Glomerular visceral epithelial cell (primary cell): ENCODE results near the gene MICAL2.

ENCODE experiments used
- DNase-seq: peaks from one replicate; pipeline ENCODE4 v3.0.0-alpha.2; 2016; ENCODE audit errors: extremely low spot score

MICAL2 gene

DNA sequence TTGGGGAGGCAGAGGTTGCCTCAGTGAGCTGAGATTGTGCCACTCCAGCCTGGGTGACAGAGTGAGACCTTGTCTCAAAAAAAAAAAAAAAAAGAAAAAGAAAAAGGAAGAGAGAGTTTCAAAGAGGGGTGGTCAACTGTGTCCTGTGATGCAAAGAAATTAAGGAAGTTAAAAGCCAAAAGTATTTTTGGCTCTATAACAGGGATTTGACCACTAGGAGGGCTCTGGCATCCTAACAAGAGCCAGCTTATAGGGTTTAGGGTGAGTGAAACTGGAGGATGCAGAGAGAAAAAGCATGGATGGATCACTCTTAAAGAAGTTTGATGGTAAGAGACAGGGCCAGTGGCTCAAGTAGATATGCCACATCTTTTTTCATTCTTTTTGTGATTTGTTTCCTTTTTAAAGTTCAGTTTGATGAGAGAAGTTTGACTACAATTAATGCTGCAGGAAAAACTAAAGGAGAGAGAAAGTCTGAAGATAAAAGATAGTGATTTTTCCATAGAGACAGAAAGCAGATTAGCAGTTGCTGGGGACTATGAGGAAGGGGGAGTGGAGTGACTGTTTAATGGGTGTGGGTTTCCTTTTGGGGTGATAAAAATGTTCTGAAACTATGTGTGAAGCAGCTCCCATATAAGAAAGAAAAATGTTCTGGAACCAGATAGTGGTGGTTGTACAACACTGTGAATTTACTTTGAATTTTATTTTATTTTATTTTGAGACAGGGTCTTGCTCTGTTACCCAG is 11.1 kb upstream of the MICAL2 start:
- no peak for DNase-seq

DNA sequence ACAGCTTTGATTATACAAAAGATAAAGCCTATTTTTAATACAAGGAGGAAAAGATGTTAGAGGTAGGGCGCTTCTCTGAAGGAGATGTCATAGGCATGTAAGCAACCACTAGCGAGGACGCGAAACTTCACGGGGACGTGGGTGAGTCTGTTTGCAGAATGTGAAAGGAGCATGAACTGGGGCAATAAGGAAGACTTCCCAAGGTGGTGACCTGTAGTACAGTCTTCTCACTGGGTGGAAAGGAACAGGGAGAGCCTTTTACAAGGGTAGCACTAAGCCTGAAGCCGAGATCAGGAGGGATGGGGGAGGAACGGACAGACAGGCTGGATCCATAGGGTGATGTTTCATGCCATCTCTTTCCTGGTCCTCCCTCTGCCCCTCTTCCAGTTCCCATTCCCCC is 10.0 kb upstream of the MICAL2 start:
- no peak for DNase-seq

DNA sequence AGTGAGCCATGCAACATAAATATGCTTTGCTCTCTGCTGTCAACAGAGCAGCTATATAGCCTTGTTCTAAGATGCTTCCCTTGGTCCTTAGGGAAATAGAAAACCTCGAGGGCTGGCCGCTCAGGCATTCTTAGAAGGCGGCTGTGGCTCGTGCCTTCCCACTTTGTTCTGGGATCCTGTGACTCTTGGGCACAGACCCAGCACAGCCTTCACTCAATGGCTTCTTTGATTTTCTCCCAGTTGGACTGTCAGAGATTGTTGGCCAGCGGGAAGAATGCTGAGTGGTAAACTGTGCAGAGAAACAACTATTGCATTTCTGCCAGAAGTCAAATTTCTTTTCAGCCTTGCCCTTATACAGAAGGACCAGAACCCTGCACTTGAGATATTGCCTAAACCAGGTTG is 9.5 kb upstream of the MICAL2 start:
- no peak for DNase-seq

DNA sequence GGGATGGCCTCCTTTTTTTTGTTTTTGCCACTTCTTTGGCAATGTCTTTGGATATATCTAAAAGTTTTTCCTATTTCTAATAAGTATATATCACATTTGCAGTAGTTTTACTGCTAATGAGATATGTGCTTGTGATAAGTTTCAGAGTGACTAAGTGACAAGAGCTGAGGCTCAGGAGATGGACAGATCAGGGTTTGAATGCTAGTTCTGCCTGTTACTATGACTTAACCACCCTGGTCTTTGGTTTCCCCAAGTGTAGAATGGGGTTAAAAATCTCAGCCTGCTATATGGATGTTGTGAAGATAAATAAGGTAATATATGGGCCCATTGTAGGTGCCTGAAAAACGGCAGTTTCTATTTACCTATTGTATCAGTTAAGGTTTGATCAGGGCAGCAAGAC is 9.1 kb upstream of the MICAL2 start:
- no peak for DNase-seq

DNA sequence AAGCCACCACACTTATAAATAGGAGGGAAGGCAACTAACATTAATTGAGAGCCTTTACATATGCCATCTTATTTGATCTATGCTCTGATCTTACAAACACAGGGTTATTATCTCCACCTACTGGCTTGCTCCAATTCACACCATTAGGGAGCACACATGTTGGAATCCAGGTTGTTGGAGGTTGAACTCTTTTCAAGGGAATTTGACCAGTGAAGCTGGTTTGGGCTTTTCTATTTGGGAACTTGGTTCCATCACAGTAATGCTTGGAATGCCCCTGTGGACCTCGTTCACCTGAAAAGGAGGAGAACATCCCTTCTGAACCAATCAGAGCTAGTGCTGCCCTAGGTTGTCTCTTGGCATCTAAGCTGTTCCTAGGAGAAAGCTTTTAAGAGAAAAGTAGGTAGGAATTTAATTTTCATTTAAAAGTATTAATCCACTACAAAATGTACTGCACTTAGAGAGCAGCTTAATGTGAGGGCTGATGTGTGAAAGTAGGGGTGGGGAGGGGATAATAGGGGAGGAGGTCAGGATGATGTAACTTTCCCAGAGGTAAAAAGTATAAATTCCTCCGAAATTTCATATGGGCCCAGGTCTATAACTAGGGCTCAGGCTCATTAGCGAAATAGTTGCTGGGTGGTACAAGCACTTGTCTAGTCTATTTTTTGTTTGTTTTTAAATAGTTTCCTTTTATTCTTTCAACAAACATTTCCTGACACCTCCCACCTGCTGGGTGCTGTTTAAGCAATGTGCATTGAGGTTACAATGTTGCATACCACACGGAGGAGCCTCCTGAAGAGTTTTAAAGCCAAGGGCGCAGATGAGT is 7.6 kb upstream of the MICAL2 start:
- DNase-seq, result no peak

DNA sequence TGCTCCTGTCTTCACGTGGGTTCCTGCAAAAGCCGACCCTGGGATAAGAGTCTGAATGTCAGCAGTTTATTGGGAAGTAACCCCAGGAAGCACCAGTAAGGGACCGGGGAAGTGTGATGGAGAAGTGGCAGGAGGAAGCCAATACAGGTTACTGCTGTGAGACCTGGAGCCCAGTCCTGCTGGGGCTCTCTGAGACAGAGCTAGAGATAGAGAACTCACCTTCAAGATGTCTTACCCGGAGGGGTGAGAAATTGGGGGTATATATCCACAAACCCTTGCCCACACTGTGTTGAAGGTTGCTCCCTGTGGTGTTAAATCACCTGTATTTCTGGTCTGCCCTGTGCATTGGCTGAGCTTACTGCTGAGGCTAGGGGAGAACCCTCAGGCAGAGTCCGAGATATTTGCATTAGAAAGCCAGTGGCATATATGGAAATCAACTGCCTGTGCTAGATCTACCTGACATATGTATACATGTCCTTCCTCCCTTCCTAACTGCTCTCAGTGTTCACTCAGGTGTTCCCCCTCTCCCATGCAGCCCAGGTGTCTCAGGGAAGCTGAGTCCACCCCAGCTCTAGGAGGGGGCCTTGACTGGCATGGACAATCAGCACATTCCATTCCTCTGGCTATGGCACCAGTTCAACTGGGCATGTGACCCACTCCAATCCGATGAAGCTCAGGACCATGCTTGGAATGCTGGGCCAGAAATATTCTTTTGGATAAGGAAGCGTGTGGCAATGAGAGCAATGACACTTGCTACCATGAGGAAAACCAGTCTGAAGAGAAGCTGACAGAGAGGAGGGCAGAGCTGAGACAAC is 6.8 kb upstream of the MICAL2 start:
- no peak for DNase-seq

DNA sequence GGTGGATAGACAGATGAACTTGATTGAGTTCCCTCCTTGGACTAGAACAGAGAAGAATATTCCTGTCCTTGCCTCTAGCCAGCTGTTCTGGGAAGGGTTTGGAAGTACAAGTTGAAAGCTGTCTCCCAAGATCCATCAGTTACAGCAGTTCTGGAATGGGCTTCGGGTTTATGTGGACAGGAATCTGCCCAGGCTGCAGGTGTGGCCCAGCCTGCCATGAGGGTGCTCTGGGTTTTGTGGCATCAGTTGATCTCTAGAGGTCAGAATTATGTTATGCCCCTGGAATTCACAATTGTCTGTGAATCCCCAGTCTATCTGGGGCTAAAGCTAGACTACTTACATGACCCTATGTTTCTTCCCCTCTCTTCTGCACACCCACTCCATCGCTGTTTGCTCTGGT is 4.9 kb upstream of the MICAL2 start:
- DNase-seq, result peak; percentile 45

DNA sequence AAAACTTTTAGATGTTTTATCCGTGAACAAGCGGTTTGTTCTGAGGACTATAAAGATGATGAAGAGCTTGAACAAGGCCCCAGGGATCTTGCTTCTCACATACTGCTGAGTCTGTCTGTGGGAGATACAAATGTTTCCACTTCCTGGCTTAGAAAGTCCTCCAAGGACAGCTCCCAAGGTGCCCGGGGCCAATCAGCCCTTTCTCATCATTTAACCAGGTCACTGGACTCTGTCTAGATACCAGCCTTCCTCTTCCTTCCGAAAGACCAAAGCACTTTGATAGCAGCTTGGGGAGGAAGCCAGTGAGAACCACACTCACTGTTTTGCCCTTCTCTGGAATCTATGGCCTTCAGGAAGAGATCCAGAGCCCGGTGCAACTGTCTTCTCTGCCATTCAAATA is 4.3 kb upstream of the MICAL2 start:
- DNase-seq, result no peak

DNA sequence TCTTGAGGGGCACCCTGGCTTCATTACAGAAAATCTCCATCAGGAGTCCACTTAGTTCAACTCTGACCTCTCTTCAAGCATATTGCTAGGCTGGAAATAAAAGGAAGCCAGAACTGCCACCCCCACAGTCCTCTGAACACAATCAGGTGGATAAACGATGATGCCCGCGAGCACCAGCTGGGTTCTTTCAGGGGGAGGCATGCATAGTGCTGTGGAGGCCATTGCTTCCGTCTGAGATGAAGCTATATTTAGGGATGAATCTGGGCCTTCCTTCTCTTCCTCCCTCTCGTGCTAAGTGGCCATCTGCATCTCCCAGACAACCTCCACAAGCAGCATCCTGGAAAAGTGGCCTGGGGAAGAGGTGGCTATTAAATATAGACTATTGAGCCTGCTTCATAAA is 3.9 kb upstream of the MICAL2 start:
- no peak for DNase-seq

DNA sequence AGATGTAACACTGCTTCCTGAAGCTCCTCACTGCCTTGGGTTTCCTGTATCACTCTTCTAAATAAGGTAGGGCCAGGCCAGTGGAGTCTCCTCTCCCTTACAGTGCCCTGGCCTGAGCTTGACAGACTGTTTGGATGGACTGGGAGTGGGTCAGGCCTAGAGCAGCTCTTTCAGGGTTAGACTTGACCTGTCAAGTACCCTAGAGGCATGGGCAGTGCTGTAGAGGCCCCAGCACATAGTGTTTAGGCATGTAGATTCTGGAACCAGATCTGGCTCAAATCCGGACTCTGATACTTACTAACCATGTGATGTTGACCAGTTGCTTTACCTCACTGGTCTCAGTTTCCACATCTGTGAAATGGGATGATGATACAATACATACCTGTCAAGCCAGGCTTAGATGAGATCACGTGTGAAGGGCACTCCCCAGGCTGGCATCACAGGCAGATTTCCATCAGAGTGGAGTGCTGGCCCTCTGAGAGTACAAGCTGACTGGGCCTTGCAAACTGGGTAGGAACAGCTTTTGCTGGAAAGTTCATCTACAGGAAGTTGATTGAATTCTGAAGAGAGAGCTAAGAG is 1.4 kb upstream of the MICAL2 start:
- no peak for DNase-seq

DNA sequence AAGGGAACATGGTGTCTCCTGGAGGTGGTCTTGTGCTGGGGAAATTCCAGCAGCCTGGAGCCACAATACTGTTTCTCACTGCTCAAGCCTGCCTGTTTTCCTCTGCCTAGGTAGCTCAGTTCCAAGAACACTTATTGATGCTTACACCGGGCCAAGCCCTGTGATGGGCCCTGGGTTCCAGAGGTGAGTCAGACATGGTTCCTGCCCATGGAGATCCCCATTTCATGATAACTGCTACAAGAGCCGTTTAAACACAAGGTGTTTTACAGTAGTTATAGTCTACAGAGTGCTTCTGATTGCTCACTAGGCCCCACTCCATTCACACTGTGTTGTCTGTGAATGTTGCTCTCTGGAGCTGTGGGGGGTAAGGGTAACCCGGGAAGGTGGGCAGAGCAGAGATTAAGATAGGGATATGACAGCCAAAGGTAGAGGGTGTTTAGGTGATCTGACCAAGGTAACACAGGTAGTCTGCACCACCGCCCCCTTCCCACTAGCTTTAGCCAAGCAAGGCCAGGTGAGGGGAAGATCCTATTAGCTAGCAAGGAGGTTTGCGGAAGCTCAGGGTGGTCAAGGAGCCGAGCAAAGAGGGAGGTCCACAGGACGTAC is 696 bp upstream of the MICAL2 start:
- DNase-seq, result peak; percentile 17

DNA sequence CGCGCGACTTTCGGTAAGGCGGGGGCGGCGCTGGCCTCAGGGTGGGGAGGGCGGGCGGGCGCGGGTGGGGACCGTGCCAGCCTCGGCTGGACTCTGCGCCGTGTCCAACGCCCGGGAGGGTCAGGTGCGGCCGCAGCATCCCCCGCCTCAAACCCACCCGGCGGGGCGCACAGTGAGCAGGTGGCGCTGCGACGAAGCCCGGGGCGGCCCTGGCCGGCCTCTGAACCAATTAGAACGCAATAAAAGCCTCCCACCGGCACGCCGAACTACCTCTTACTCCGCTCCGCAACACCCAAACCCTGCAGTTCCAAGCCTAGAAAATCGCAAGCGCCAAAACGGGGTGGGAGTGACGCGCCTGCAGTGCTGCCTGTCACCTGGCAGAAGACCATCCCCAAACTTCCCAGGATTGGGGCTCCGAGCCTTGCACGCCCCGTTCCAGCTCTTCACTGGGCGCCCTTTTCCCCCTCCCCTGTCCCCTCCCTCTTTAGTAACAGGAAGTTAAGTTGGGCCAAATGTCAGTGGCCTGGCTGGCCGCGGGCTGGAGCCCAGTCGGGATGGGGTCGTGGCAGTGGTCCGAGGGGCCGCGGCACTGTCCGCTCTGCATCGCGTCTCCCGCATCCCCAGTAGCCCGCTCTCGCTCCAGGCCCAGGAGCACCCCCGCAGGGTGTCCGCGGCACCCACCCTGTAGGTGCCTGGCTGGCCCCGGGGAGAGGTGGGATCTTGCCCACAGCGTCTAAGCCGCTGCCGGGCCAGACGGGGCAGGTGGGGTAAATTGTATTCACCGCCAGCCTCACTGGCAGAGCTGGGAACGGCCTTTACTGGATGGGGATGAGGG is 541 bp downstream of the MICAL2 start:
- peak; percentile 49 for DNase-seq

DNA sequence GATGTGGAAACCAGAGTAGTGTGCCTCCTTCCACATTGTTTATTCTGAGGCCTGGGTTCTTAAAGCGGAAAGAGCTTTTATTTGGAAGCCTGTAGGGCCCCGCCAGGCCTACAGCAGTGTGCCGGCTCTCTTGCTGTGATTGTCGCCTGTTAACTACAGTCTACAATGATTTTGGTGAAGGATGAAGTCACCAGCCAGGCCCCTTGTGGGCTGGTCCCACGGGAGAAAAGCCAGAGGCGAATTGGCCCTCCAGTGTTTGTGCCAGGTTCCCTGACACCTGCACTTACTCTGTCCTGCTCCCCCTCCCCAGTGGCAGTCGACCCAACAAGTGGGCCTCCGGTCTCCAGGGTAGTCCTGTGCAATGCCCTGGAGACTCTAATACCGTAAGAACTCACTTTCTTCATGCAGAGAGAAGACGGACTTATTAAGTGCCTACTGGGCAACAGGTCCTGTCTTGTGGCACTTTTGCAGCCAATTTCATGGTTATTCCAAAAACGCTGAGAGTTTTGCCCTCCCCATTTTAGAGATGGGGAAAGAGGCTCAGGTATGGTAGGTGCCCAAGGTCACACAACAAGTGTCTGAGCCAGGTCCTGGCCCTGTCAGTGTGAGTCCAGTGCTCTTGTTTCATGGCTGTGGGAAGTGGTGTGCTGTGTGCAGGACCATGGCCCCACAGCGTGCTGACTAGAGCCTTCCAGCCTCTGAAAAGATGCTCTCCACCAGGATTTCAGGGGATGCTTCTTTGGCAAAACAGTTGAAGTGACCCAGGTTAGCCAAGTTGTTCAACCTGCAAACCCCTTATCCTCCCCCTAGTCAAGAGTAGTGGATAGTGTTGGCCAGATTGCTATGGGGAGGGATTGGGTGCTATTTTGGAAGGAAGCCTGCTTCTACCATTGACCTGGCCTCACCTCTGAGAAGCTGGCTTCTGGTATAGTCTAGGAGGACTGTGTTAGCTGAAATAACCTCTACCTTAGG is 1.4 kb downstream of the MICAL2 start:
- peak; percentile 44 for DNase-seq

DNA sequence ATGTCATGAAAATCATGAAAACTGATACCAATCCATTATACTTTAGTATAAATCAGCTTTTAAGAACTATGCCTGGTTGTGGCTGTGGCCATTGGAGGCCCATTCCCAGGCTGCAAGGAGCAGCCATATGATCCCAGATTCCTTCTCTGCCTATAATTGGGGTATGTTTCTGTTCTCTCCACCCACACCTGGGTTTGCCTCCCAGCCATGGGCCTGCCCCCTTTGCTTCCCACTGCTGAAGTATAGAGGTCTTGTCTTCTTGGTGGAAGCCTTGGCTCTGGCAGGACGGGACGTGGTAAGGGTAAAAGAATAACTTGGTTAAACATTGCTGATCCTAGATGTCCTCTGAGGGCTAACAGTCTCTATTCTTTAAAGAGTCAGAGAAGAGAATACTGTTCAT is 2.4 kb downstream of the MICAL2 start:
- peak; percentile 57 for DNase-seq

DNA sequence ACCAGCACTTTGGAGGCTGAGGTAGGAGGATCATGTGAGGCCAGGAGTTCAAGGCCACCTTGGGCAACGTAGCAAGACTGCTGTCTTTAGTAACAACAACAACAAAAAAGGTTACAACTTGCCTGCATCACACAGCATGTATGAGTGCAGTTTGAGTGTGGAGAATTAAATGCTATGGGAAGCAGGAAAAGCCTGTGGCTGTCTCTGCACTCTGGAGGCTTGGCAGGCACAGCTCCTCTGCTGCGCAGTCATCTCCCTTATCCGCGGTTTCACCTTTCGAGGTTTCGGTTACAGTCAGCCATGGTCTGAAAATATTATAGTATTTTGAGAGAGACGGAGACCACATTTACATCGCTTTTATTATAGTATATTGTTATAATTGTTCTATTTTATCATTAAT is 2.9 kb downstream of the MICAL2 start:
- peak; percentile 31 for DNase-seq

DNA sequence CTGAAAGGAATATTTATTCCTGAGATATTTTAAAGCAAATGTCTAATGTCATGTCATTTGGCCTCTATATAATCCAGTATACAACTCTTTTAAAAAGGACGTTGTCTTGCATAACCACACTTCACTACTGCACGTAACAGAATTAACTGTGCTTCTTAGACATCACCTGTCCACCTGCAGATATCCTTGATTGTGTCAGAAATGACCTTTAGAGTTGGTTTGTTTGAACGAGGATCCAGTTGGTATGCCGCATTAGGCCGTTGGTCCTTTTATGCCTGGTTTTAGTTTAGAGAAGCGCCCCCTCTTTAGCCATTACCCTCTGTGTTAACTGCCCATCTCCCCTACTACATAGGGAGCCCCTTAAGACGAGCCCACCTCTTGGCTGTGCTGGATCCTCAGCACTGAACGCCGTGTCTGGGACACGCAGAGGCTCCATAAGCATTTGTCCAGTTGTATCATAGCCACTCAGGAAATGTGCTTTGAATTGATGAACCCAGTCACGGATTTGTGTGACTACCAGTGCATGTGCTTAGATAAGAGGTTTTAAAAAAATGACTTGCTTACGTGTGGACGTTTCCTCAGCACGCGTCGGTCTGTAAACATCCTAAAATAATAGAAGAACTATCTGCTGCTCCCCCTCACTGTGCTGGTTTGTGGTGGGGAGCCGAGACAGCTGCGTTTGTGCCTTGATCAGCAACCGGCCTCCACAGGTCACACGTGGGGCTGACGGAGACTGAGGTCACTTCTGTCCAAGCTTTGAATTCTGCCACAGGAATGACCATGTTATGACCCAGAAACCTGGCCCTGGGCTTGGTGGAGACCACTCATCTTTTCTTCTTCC is 4.0 kb downstream of the MICAL2 start:
- DNase-seq, result no peak

DNA sequence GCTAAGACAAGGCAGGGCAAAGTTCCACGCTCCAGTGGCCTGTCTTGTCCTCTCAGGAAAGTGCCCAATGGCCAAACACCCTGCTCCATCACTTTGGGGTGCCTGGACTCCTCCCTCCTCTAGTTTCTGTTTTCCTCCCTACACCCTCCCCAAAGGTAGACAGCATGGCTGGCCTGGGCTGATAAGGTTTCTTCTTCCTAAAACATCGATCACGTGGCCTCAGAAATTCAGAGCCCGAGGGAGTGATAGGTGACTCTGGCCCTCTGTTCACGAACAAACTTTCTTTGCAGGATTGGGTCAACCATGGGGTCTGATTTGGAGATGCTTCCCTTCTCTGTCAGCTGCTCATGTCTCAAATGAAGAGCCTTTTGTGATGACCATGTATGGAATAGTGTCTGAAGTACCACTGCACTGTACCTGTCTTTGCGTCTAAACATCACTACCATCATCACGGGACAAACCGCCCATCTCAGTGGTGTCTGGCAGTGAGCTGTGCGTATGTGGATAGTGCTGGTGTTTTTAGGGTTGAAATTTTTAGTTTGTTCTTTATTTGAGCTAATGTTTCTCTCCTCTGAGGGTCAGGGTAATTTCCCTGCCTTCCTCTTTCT is 6.1 kb downstream of the MICAL2 start:
- DNase-seq, result no peak

DNA sequence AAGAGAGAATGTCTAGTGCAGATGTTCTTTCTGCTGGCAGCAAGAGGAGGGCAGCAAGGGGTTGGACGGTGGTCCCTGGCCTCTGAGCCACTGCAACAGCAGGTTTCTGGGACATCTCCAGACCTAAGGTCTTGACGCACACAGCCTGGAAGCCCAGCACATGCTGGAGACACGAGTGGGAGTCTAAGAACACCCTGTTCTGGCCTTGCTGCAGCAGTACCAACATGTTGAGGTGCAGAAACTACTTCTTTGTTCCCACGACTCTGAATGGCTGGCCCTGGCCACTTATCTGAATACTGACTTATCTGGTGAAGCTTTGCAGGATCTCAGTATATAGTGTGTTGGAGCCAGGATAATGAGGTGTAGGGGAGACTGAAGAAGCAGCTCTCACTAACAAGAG is 6.8 kb downstream of the MICAL2 start:
- no peak for DNase-seq
